Memory B cell (primary cell): ENCODE measurements around the gene AGBL1.
"Not testable (repeated sequence)": the region's sequence is repeated elsewhere in the genome, so short reads cannot be mapped to it uniquely, and the experiment has no call there.

Experiments
- ATAC-seq: fragments of 150-1000 bp; cut with Tn5 transposase; 2 replicates; pipeline ENCODE4 v1.10.0; 2021; ENCODE audit warnings: low read depth, mild to moderate bottlenecking, moderate library complexity
- DNase-seq, 2 donors: peaks; one replicate each; pipeline ENCODE4 v3.0.0; 2022; ENCODE audit warnings: low spot score in 2 of 2
- H3K27ac Mint-ChIP-seq: one replicate; pipeline ENCODE4 v1.8.0; 2022; ENCODE audit warnings: mild to moderate bottlenecking, moderate library complexity, mixed read lengths
- H3K27me3 Mint-ChIP-seq: one replicate; pipeline ENCODE4 v1.8.0; 2022; ENCODE audit warnings: mixed read lengths
- H3K36me3 Mint-ChIP-seq: one replicate; pipeline ENCODE4 v1.8.0; 2022; ENCODE audit warnings: mild to moderate bottlenecking, mixed read lengths
- H3K4me1 Mint-ChIP-seq: one replicate; pipeline ENCODE4 v1.8.0; 2022; ENCODE audit warnings: mixed read lengths
- H3K4me3 Mint-ChIP-seq: one replicate; pipeline ENCODE4 v1.8.0; 2022; ENCODE audit warnings: mild to moderate bottlenecking, moderate library complexity, mixed read lengths
- H3K9me3 Mint-ChIP-seq: one replicate; pipeline ENCODE4 v1.8.0; 2022; ENCODE audit warnings: mixed read lengths

AGBL1 gene

GRCh38 chr15:86494475-86494874 is 414.8 kb downstream of the AGBL1 start:
- no peak overlapping the region for H3K4me3 Mint-ChIP-seq
- ATAC-seq: no peak

GRCh38 chr15:86502301-86502700 is 422.6 kb downstream of the AGBL1 start:
- H3K4me3 Mint-ChIP-seq: no peak overlapping the region
- H3K27me3 Mint-ChIP-seq: no peaks in the 10 kb centered on the region
- H3K27ac Mint-ChIP-seq: no peak overlapping the region
- no peak for ATAC-seq
- DNase-seq: no peak
- peaks cover 1% of the 10 kb centered on the region for H3K9me3 Mint-ChIP-seq
- no peaks in the 10 kb centered on the region for H3K4me1 Mint-ChIP-seq
- H3K36me3 Mint-ChIP-seq: no peaks in the 10 kb centered on the region

More at GRCh38 chr15:86494475-86494874, 414.8 kb downstream of the AGBL1 start:
- no peaks in the 10 kb centered on the region for H3K27me3 Mint-ChIP-seq
- no peaks in the 10 kb centered on the region for H3K36me3 Mint-ChIP-seq
- H3K4me1 Mint-ChIP-seq: no peaks in the 10 kb centered on the region
- no peak for DNase-seq
- no peak overlapping the region for H3K27ac Mint-ChIP-seq
- peaks cover 8% of the 10 kb centered on the region for H3K9me3 Mint-ChIP-seq

- ATAC-seq (no peak), DNase-seq (no peak)
- peaks cover 1% of the 10 kb centered on the region for H3K9me3 Mint-ChIP-seq
- no peaks in the 10 kb centered on the region for H3K36me3 Mint-ChIP-seq
- H3K27me3 Mint-ChIP-seq: no peaks in the 10 kb centered on the region
- H3K27ac Mint-ChIP-seq: no peak overlapping the region
- no peak overlapping the region for H3K4me3 Mint-ChIP-seq
- no peaks in the 10 kb centered on the region for H3K4me1 Mint-ChIP-seq
Measured at GRCh38 chr15:86505951-86506350, 426.3 kb downstream of the AGBL1 start.

GRCh38 chr15:86506401-86506800 is 426.7 kb downstream of the AGBL1 start:
- H3K36me3 Mint-ChIP-seq: no peaks in the 10 kb centered on the region
- H3K27ac Mint-ChIP-seq: no peak overlapping the region
- ATAC-seq (no peak), DNase-seq (no peak)
- H3K4me3 Mint-ChIP-seq: no peak overlapping the region
- H3K9me3 Mint-ChIP-seq: peaks cover 1% of the 10 kb centered on the region
- no peaks in the 10 kb centered on the region for H3K4me1 Mint-ChIP-seq
- no peaks in the 10 kb centered on the region for H3K27me3 Mint-ChIP-seq

GRCh38 chr15:86515625-86516024 is 436.0 kb downstream of the AGBL1 start:
- ATAC-seq (no peak), DNase-seq (no peak)
- Mint-ChIP-seq H3K4me3 (no peak overlapping the region), H3K9me3 (peaks cover 7% of the 10 kb centered on the region), H3K4me1 (no peaks in the 10 kb centered on the region), H3K27ac (no peak overlapping the region), H3K27me3 (no peaks in the 10 kb centered on the region), H3K36me3 (no peaks in the 10 kb centered on the region)

- Mint-ChIP-seq H3K36me3 (no peaks in the 10 kb centered on the region), H3K4me3 (no peak overlapping the region), H3K27me3 (no peaks in the 10 kb centered on the region), H3K4me1 (no peaks in the 10 kb centered on the region), H3K27ac (no peak overlapping the region), H3K9me3 (peaks cover 2% of the 10 kb centered on the region)
- no peak for ATAC-seq
- no peak for DNase-seq
Measured at GRCh38 chr15:86522721-86523120, 443.1 kb downstream of the AGBL1 start.

GRCh38 chr15:86526938-86527690 is 447.4 kb downstream of the AGBL1 start:
- no peaks in the 10 kb centered on the region for H3K36me3 Mint-ChIP-seq
- H3K27me3 Mint-ChIP-seq: no peaks in the 10 kb centered on the region
- no peak overlapping the region for H3K27ac Mint-ChIP-seq
- ATAC-seq (no peak), DNase-seq (no peak)
- H3K9me3 Mint-ChIP-seq: peaks cover 3% of the 10 kb centered on the region
- no peaks in the 10 kb centered on the region for H3K4me1 Mint-ChIP-seq
- no peak overlapping the region for H3K4me3 Mint-ChIP-seq

- not testable (repeated sequence) for H3K4me1 Mint-ChIP-seq, H3K4me3 Mint-ChIP-seq, H3K36me3 Mint-ChIP-seq, H3K27ac Mint-ChIP-seq, ATAC-seq, H3K9me3 Mint-ChIP-seq, H3K27me3 Mint-ChIP-seq, DNase-seq
Measured at GRCh38 chr15:86528094-86528493, 448.4 kb downstream of the AGBL1 start.

- Mint-ChIP-seq H3K9me3 (peaks cover 6% of the 10 kb centered on the region), H3K4me3 (no peak overlapping the region), H3K27ac (no peak overlapping the region), H3K36me3 (no peaks in the 10 kb centered on the region), H3K4me1 (no peaks in the 10 kb centered on the region), H3K27me3 (no peaks in the 10 kb centered on the region)
- ATAC-seq (no peak), DNase-seq (no peak)
Measured at GRCh38 chr15:86538141-86538540, 458.5 kb downstream of the AGBL1 start.

GRCh38 chr15:86540840-86541467 is 461.3 kb downstream of the AGBL1 start:
- DNase-seq (no peak), ATAC-seq (no peak)
- Mint-ChIP-seq H3K4me1 (no peaks in the 10 kb centered on the region), H3K27ac (no peak overlapping the region), H3K36me3 (no peaks in the 10 kb centered on the region), H3K27me3 (no peaks in the 10 kb centered on the region), H3K9me3 (peaks cover 9% of the 10 kb centered on the region), H3K4me3 (no peak overlapping the region)

- H3K9me3 Mint-ChIP-seq: peaks cover 9% of the 10 kb centered on the region
- H3K36me3 Mint-ChIP-seq: no peaks in the 10 kb centered on the region
- ATAC-seq (no peak), DNase-seq (no peak)
- H3K4me3 Mint-ChIP-seq: no peak overlapping the region
- H3K27ac Mint-ChIP-seq: no peak overlapping the region
- no peaks in the 10 kb centered on the region for H3K4me1 Mint-ChIP-seq
- H3K27me3 Mint-ChIP-seq: no peaks in the 10 kb centered on the region
Measured at GRCh38 chr15:86541540-86541939, 461.9 kb downstream of the AGBL1 start.

- DNase-seq: no peak
- no peaks in the 10 kb centered on the region for H3K27me3 Mint-ChIP-seq
- H3K4me1 Mint-ChIP-seq: no peaks in the 10 kb centered on the region
- ATAC-seq: no peak
- H3K4me3 Mint-ChIP-seq: no peak overlapping the region
- no peaks in the 10 kb centered on the region for H3K36me3 Mint-ChIP-seq
- peaks cover 6% of the 10 kb centered on the region for H3K9me3 Mint-ChIP-seq
- no peak overlapping the region for H3K27ac Mint-ChIP-seq
Measured at GRCh38 chr15:86550075-86550474, 470.4 kb downstream of the AGBL1 start.

- DNase-seq: no peak
- Mint-ChIP-seq H3K27me3 (no peaks in the 10 kb centered on the region), H3K4me3 (no peak overlapping the region), H3K36me3 (no peaks in the 10 kb centered on the region), H3K9me3 (peaks cover 5% of the 10 kb centered on the region), H3K4me1 (no peaks in the 10 kb centered on the region), H3K27ac (no peak overlapping the region)
- ATAC-seq: no peak
Measured at GRCh38 chr15:86553108-86553507, 473.4 kb downstream of the AGBL1 start.

- DNase-seq (no peak), ATAC-seq (no peak)
- H3K27me3 Mint-ChIP-seq: no peaks in the 10 kb centered on the region
- H3K4me1 Mint-ChIP-seq: no peaks in the 10 kb centered on the region
- H3K27ac Mint-ChIP-seq: no peak overlapping the region
- no peak overlapping the region for H3K4me3 Mint-ChIP-seq
- H3K36me3 Mint-ChIP-seq: no peaks in the 10 kb centered on the region
- peaks cover 5% of the 10 kb centered on the region for H3K9me3 Mint-ChIP-seq
Measured at GRCh38 chr15:86555098-86555497, 475.4 kb downstream of the AGBL1 start.

GRCh38 chr15:86555939-86556338 is 476.3 kb downstream of the AGBL1 start:
- no peak overlapping the region for H3K27ac Mint-ChIP-seq
- no peak overlapping the region for H3K4me3 Mint-ChIP-seq
- no peaks in the 10 kb centered on the region for H3K4me1 Mint-ChIP-seq
- H3K27me3 Mint-ChIP-seq: no peaks in the 10 kb centered on the region
- ATAC-seq (no peak), DNase-seq (no peak)
- H3K36me3 Mint-ChIP-seq: no peaks in the 10 kb centered on the region
- peaks cover 5% of the 10 kb centered on the region for H3K9me3 Mint-ChIP-seq
